ENCODE results near the gene ZNF749. TPM values are rescaled to one million over a fixed set of nuclear protein-coding genes. Genes with fewer than 3 reads are reported as not detected.

ZNF749 gene
- total RNA-seq, 2 experiments from 2014 or later: 5.7 to 6.2 TPM

GRCh38 chr19:57403737-57404563 lies 31.2 kb upstream of the ZNF749 start:
- Histone ChIP-seq H3K27ac (ENCODE audit: low read depth in 1 of 2, low read length in 2 of 2) (no peak overlapping the region), H3K4me3 (ENCODE audit: low read length) (no peak overlapping the region), H3K36me3 (ENCODE audit: insufficient read depth, low read length) (peaks cover 9% of the 10 kb centered on the region), H3K27me3 (ENCODE audit: control insufficient read depth in 1 of 2, insufficient read depth in 2 of 2, low read length in 2 of 2) (no peaks in the 10 kb centered on the region), H3K9me3 (ENCODE audit: control insufficient read depth in 1 of 2, insufficient read depth in 1 of 2, low read length in 2 of 2) (peaks cover 13 to 24% of the 10 kb centered on the region in 2 experiments), H3K4me1 (ENCODE audit: insufficient read depth, low read length) (peaks cover 3% of the 10 kb centered on the region)
- ChIA-PET CTCF (interaction anchor here (0.7 kb wide), 1 partner anchor 360 kb away, joined by 3 read pairs; no protein-coding TSS in a partner anchor), POLR2A (no interaction called here)
- no peak for TF ChIP-seq CTCF (IDR thresholded peaks at IDR 0.05)
- H3K9me3 Mint-ChIP-seq: peaks cover 6% of the 10 kb centered on the region
- intact Hi-C loops (cut with DNase I, micrococcal nuclease): no loop called here
- H3K4me1 Mint-ChIP-seq (ENCODE audit: low read depth): peaks cover 7% of the 10 kb centered on the region
- H3K36me3 Mint-ChIP-seq (ENCODE audit: low read depth): peaks cover 40% of the 10 kb centered on the region
- ATAC-seq (ENCODE audit: poor library complexity) (no peak), DNase-seq (no peak)
- no peaks in the 10 kb centered on the region for H3K27me3 Mint-ChIP-seq
- H3K27ac Mint-ChIP-seq: no peak overlapping the region
- H3K4me3 Mint-ChIP-seq: no peak overlapping the region

- Mint-ChIP-seq H3K27me3 (no peaks in the 10 kb centered on the region), H3K36me3 (ENCODE audit: low read depth) (peaks cover 24% of the 10 kb centered on the region), H3K4me1 (ENCODE audit: low read depth) (peaks cover 18% of the 10 kb centered on the region), H3K9me3 (no peaks in the 10 kb centered on the region), H3K27ac (peak overlapping the region; percentile 3), H3K4me3 (peak overlapping the region; percentile 22)
- H3K9me3 ChIP-seq (ENCODE audit: control insufficient read depth in 1 of 2, insufficient read depth in 1 of 2, low read length in 2 of 2): peaks cover 7 to 8% of the 10 kb centered on the region in 2 experiments
- intact Hi-C loops (cut with DNase I, micrococcal nuclease): loop anchor here (1.0 to 5.0 kb wide), 4 partner anchors 498 to 749 kb away; partner anchors contain the start of genes ZNF329 (in 1 of the 2) and ZNF606 (in 1 of the 2)
- POLR2A ChIA-PET: interaction anchor here (1.7 kb wide), 1 partner anchor 17 kb away, joined by 5 read pairs; the partner anchor contains the start of gene ZNF548
- peak; percentile 74 for TF ChIP-seq CTCF (IDR thresholded peaks at IDR 0.05)
- CTCF ChIA-PET: interaction anchor here (1.8 kb wide), 1 partner anchor 17 kb away, joined by 7 read pairs; the partner anchor contains the start of gene ZNF548
- ATAC-seq (ENCODE audit: poor library complexity) (peak; percentile 45), DNase-seq (peak; percentile 52 to 81 (median 68))
- H3K36me3 ChIP-seq (ENCODE audit: insufficient read depth, low read length): no peaks in the 10 kb centered on the region
- H3K27ac ChIP-seq (ENCODE audit: low read depth in 1 of 2, low read length in 2 of 2): no peak overlapping the region
- no peaks in the 10 kb centered on the region for H3K27me3 ChIP-seq (ENCODE audit: control insufficient read depth in 1 of 2, insufficient read depth in 2 of 2, low read length in 2 of 2)
- H3K4me3 ChIP-seq (ENCODE audit: low read length): no peak overlapping the region
- peaks cover 13% of the 10 kb centered on the region for H3K4me1 ChIP-seq (ENCODE audit: insufficient read depth, low read length)
These were observed 28.5 kb upstream of the ZNF749 start for GRCh38 chr19:57406516-57407123.

DNA sequence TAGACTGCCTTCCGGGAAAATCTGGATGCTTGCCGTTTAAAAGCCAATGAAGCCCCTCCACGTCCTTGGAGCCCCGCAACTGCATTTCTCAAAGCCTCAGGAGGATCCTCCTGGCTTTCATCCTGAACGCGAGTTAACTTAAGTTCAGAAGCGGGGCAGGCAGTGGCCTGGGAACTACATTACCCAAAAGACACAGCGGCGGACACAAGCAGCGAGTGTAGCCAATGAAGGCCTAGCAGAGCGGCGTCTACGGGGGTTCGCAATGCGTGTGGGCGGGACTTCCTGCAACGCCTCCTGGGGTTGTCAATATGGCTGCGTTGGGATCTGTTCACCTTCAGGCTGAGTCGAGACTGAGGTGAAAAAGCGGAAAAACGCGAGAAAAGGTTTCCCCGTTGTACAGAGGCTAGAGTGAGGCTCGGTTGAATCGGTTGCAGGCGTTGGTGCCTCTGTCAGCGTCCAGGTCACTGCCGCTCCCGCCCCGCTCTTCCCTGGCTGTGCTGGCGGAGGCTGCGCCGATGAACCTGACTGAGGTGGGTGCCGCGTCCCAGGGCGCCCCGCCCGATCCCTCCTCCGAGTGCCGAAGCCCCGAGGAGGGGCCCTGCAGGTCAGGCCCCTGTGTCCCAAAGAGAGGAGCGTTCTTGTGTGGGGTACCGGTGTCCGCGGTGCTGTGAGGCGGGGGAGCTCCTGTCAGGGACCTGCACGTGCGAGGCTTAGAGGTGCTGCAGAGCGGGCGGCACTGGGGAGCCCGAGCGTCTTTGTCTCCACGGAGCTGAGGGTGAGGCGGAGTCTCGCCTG lies 24.1 kb upstream of the ZNF749 start, which contains the start of gene ZNF17:
Gene ZNF17 (plus strand): TSS at position 285 of the 795 bp plus-strand sequence. CDS start 2,455 bp downstream, outside the sequence.
- H3K4me1 ChIP-seq (ENCODE audit: insufficient read depth, low read length): peaks cover 20% of the 10 kb centered on the region
- no peaks in the 10 kb centered on the region for H3K27me3 ChIP-seq (ENCODE audit: control insufficient read depth in 1 of 2, insufficient read depth in 2 of 2, low read length in 2 of 2)
- CTCF ChIA-PET: no interaction called here
- no peak for TF ChIP-seq CTCF (IDR thresholded peaks at IDR 0.05)
- intact Hi-C loops (cut with DNase I, micrococcal nuclease): loop anchor here (1.0 to 5.0 kb wide), 10 partner anchors 21 to 406 kb away; partner anchors contain the start of genes ZNF419 (in 1 of the 2), ZNF548 (in 1 of the 2), ZNF549 (in 1 of the 2) and ZNF550 (in 1 of the 2)
- Mint-ChIP-seq H3K4me1 (ENCODE audit: low read depth) (peaks cover 39% of the 10 kb centered on the region), H3K27me3 (no peaks in the 10 kb centered on the region), H3K9me3 (peaks cover 11% of the 10 kb centered on the region), H3K27ac (peak within 1 kb of the TSS; percentile 91), H3K36me3 (ENCODE audit: low read depth) (peaks cover 55% of the 10 kb centered on the region), H3K4me3 (peak within 1 kb of the TSS; percentile 97)
- H3K27ac ChIP-seq (ENCODE audit: low read depth in 1 of 2, low read length in 2 of 2): peak within 1 kb of the TSS; percentile 58 to 68
- peaks cover 0 to 13% of the 10 kb centered on the region in 2 experiments for H3K9me3 ChIP-seq (ENCODE audit: control insufficient read depth in 1 of 2, insufficient read depth in 1 of 2, low read length in 2 of 2)
- ATAC-seq (ENCODE audit: poor library complexity) (peak; percentile 99), DNase-seq (peak; percentile 81 to 96 (median 90))
- peak within 1 kb of the TSS; percentile 79 for H3K4me3 ChIP-seq (ENCODE audit: low read length)
- peaks cover 22% of the 10 kb centered on the region for H3K36me3 ChIP-seq (ENCODE audit: insufficient read depth, low read length)
- POLR2A ChIA-PET: interaction anchor here (1.7 kb wide), 1 partner anchor 298 kb away, joined by 5 read pairs; the partner anchor contains the start of gene ZNF154
